ENCODE data around the gene GFOD2. TPM values are rescaled to one million over a fixed set of nuclear protein-coding genes. Genes with fewer than 3 reads are reported as not detected.

Gene GFOD2
- total RNA-seq, 6 experiments from 2014 or later: 14.4 to 19.4 (median 16.9) TPM

GRCh38 chr16:67628216-67628615 is 90.9 kb downstream of the GFOD2 start:
- no peak overlapping the region for H3K27ac Mint-ChIP-seq
- no peak overlapping the region for H3K4me3 Mint-ChIP-seq
- DNase-seq: no peak
- no peaks in the 10 kb centered on the region for H3K27me3 Mint-ChIP-seq (ENCODE audit: insufficient read depth)
- TF ChIP-seq CTCF (IDR thresholded peaks at IDR 0.05): no peak
- no peaks in the 10 kb centered on the region for H3K4me1 Mint-ChIP-seq (ENCODE audit: low read depth)
- H3K9me3 Mint-ChIP-seq: no peaks in the 10 kb centered on the region
- H3K36me3 Mint-ChIP-seq (ENCODE audit: low read depth): peaks cover 16% of the 10 kb centered on the region

Other genes starting within 250 kb of the GFOD2 start
- 100 to 1,000 TPM; 102 to 130 (median 118) TPM for gene ATP6V0D1, start 238.2 kb downstream of the GFOD2 start, total RNA-seq (2021; fragmentation: NEBNext Ultra II Directional; extraction: Animal tissue kit (Norgen Biotek cat#: 25700))
- gene AGRP, start 235.8 kb downstream of the GFOD2 start, total RNA-seq (2021; fragmentation: NEBNext Ultra II Directional; extraction: Animal tissue kit (Norgen Biotek cat#: 25700)): not detected
- gene RIPOR1, start 190.5 kb downstream of the GFOD2 start, total RNA-seq (2021; fragmentation: NEBNext Ultra II Directional; extraction: Animal tissue kit (Norgen Biotek cat#: 25700)): 100 to 1,000 TPM in 1 of 6 experiments, 10 to 100 TPM in 5; 72.2 to 101 (median 82.9) TPM
- gene CTCF, start 156.8 kb downstream of the GFOD2 start, total RNA-seq (2021; fragmentation: NEBNext Ultra II Directional; extraction: Animal tissue kit (Norgen Biotek cat#: 25700)): 10 to 100 TPM; 22.6 to 31.1 (median 29.4) TPM
- 1 to 10 TPM; 1.6 to 2.7 (median 1.8) TPM for gene CARMIL2, start 74.2 kb downstream of the GFOD2 start, total RNA-seq (2021; fragmentation: NEBNext Ultra II Directional; extraction: Animal tissue kit (Norgen Biotek cat#: 25700))
- gene ACD, start 59.1 kb downstream of the GFOD2 start, total RNA-seq (2021; fragmentation: NEBNext Ultra II Directional; extraction: Animal tissue kit (Norgen Biotek cat#: 25700)): 10 to 100 TPM; 18.0 to 25.8 (median 23.9) TPM
- gene PARD6A, start 58.4 kb downstream of the GFOD2 start, total RNA-seq (2021; fragmentation: NEBNext Ultra II Directional; extraction: Animal tissue kit (Norgen Biotek cat#: 25700)): 1 to 10 TPM in 1 of 6 experiments, under 1 TPM in 5; 0.55 to 1.1 (median 0.86) TPM
- gene ENKD1, start 52.6 kb downstream of the GFOD2 start, total RNA-seq (2021; fragmentation: NEBNext Ultra II Directional; extraction: Animal tissue kit (Norgen Biotek cat#: 25700)): 10 to 100 TPM in 1 of 6 experiments, 1 to 10 TPM in 5; 7.4 to 10.8 (median 8.9) TPM
- 1 to 10 TPM; 1.0 to 1.9 (median 1.6) TPM for gene C16orf86, start 52.5 kb downstream of the GFOD2 start, total RNA-seq (2021; fragmentation: NEBNext Ultra II Directional; extraction: Animal tissue kit (Norgen Biotek cat#: 25700))
- 10 to 100 TPM; 11.5 to 15.6 (median 12.8) TPM for gene RANBP10, start 87.2 kb upstream of the GFOD2 start, total RNA-seq (2021; fragmentation: NEBNext Ultra II Directional; extraction: Animal tissue kit (Norgen Biotek cat#: 25700))
- gene TSNAXIP1, start 87.6 kb upstream of the GFOD2 start, total RNA-seq (2021; fragmentation: NEBNext Ultra II Directional; extraction: Animal tissue kit (Norgen Biotek cat#: 25700)): 1 to 10 TPM in 2 of 6 experiments, under 1 TPM in 4; 0.23 to 1.3 (median 0.79) TPM
- gene THAP11, start 123.0 kb upstream of the GFOD2 start, total RNA-seq (2021; fragmentation: NEBNext Ultra II Directional; extraction: Animal tissue kit (Norgen Biotek cat#: 25700)): 10 to 100 TPM; 15.1 to 18.6 (median 16.2) TPM
- 100 to 1,000 TPM; 182 to 195 (median 185) TPM for gene NUTF2, start 127.6 kb upstream of the GFOD2 start, total RNA-seq (2021; fragmentation: NEBNext Ultra II Directional; extraction: Animal tissue kit (Norgen Biotek cat#: 25700))
- 10 to 100 TPM; 51.2 to 64.2 (median 59.7) TPM for gene CENPT, start 128.4 kb upstream of the GFOD2 start, total RNA-seq (2021; fragmentation: NEBNext Ultra II Directional; extraction: Animal tissue kit (Norgen Biotek cat#: 25700))
- gene EDC4, start 153.7 kb upstream of the GFOD2 start, total RNA-seq (2021; fragmentation: NEBNext Ultra II Directional; extraction: Animal tissue kit (Norgen Biotek cat#: 25700)): 10 to 100 TPM; 60.2 to 81.0 (median 63.6) TPM
- under 1 TPM in 3 of 6 experiments, not detected in 3; 0.25 to 0.51 (median 0.38) TPM for gene NRN1L, start 165.6 kb upstream of the GFOD2 start, total RNA-seq (2021; fragmentation: NEBNext Ultra II Directional; extraction: Animal tissue kit (Norgen Biotek cat#: 25700))
- 10 to 100 TPM; 25.2 to 34.1 (median 29.3) TPM for gene PSKH1, start 173.9 kb upstream of the GFOD2 start, total RNA-seq (2021; fragmentation: NEBNext Ultra II Directional; extraction: Animal tissue kit (Norgen Biotek cat#: 25700))
- under 1 TPM; 0.25 to 0.63 (median 0.43) TPM for gene CTRL, start 212.5 kb upstream of the GFOD2 start, total RNA-seq (2021; fragmentation: NEBNext Ultra II Directional; extraction: Animal tissue kit (Norgen Biotek cat#: 25700))
- gene PSMB10, start 217.5 kb upstream of the GFOD2 start, total RNA-seq (2021; fragmentation: NEBNext Ultra II Directional; extraction: Animal tissue kit (Norgen Biotek cat#: 25700)): 10 to 100 TPM; 36.3 to 49.7 (median 40.0) TPM
- gene LCAT, start 224.8 kb upstream of the GFOD2 start, total RNA-seq (2021; fragmentation: NEBNext Ultra II Directional; extraction: Animal tissue kit (Norgen Biotek cat#: 25700)): 10 to 100 TPM; 17.6 to 21.8 (median 19.8) TPM
- gene SLC12A4, start 249.3 kb upstream of the GFOD2 start, total RNA-seq (2021; fragmentation: NEBNext Ultra II Directional; extraction: Animal tissue kit (Norgen Biotek cat#: 25700)): 100 to 1,000 TPM in 1 of 6 experiments, 10 to 100 TPM in 5; 89.8 to 113 (median 98.9) TPM

Measured in HFFc6 (cell line).